HG03066 (cell line): ENCODE measurements around the gene LMF1.

ENCODE experiments used
- ATAC-seq: cut with Tn5 transposase; IDR thresholded peaks from one replicate; pipeline ENCODE4 v1.9.1; 2021; ENCODE audit warnings: low read depth; ENCODE audit not compliant: unreplicated experiment

Gene LMF1

DNA sequence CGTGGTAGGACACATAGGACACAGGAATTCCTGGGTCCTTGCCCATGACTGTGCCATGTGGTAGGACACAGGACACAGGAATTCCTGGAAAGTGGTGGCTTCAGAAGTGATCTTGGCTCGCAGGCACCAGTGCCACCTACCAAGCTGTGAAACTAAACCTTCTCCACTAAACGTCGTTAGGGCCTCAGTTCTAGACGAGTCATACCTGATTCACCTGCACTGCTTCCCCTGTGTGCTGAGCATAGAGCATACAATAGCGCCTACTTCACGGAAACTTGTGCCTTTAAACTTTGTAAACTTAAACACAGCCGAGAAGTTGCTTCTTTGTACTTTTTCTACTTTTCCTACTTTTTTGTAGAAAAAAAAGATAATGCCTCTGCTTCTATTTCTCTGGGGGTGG is 15.6 kb upstream of the LMF1 start:
- ATAC-seq = no peak

DNA sequence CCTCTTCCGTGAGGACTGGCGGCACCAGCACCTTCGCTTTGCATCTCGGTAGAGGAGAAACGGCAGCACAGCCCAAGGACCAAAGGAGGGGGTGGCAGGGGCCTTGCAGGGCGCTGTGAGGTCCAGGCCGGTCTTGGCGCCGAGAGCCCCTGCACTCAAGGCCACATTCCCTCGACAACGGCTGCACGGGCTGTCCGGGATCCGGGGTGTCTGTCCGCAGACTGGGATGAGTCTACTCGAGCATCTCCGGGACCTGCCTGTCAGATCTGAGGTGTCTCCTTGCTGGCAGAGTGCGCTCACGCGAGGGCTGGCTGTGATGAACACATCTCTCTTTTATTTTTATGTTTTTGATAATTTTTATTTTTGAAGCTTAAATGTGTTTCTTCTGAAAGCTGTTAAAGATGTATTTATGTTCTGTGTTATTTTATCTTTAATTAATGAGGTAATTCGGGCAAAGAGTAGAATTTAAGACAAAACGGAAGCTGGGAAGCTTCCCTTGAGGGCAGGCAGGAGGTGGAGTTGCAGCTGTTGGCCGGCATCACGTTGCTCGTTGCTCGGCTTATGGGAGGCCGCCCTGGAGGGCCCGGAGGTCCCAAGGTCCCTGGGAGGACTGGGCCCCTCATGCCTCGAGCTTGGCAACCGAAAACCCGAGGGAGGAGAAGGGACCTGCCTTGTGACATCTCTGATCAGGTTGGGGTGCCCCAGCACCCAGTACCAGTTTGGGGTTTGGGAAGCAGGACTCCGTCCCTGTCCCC is 15.0 kb upstream of the LMF1 start:
- no peak for ATAC-seq

DNA sequence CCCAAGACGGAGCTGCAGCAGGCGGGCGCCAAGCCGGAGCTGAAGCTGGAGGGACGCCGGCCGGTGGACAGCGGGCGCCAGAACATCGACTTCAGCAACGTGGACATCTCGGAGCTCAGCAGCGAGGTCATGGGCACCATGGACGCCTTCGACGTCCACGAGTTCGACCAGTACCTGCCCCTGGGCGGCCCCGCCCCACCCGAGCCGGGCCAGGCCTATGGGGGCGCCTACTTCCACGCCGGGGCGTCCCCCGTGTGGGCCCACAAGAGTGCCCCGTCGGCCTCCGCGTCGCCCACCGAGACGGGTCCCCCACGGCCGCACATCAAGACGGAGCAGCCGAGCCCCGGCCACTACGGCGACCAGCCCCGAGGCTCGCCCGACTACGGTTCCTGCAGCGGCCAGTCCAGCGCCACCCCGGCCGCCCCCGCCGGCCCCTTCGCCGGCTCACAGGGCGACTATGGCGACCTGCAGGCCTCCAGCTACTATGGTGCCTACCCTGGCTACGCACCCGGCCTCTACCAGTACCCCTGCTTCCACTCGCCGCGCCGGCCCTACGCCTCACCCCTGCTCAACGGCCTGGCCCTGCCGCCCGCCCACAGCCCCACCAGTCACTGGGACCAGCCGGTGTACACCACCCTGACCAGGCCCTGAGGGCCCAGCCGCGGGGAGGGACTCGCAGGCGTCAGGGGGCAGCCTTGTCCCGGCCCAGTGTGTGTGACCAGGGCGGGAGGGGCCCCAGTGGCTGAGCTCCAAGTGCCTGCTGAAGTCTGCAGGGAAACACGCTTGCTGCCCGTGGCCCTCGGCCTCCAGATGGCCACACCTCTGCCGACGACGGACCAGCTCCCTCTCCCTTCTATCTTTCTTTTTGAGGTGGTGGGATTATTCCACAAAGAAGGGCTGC is 14.2 kb upstream of the LMF1 start:
- no peak for ATAC-seq

DNA sequence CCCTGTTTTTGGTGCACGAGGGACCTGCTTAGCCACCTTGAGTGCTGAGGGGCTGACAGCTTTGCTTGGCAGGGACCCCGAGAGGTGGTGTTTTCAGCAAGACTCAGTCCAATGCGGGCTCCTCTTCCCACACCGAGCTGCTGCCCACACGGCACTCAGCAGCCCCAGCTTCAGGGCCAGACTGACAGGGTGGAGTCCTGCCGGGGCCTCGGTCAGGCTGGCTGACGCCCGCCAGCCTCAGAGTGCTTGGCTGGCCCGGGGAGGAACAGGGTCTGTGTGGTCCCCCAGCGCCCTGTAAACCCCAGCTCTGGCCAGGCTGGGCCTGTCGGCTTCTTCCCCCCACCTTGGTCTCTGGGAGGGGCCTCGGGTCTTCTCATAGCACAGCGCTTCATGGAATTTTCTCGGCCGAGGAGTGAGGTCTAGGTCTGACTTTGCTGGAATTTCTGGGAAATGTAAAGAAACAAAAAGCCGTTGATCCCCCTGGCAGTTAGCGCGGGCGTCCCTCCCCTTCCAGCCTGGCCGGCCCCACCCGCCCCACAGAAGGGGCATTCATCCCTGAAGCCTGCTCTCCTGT is 13.4 kb upstream of the LMF1 start:
- no peak for ATAC-seq

DNA sequence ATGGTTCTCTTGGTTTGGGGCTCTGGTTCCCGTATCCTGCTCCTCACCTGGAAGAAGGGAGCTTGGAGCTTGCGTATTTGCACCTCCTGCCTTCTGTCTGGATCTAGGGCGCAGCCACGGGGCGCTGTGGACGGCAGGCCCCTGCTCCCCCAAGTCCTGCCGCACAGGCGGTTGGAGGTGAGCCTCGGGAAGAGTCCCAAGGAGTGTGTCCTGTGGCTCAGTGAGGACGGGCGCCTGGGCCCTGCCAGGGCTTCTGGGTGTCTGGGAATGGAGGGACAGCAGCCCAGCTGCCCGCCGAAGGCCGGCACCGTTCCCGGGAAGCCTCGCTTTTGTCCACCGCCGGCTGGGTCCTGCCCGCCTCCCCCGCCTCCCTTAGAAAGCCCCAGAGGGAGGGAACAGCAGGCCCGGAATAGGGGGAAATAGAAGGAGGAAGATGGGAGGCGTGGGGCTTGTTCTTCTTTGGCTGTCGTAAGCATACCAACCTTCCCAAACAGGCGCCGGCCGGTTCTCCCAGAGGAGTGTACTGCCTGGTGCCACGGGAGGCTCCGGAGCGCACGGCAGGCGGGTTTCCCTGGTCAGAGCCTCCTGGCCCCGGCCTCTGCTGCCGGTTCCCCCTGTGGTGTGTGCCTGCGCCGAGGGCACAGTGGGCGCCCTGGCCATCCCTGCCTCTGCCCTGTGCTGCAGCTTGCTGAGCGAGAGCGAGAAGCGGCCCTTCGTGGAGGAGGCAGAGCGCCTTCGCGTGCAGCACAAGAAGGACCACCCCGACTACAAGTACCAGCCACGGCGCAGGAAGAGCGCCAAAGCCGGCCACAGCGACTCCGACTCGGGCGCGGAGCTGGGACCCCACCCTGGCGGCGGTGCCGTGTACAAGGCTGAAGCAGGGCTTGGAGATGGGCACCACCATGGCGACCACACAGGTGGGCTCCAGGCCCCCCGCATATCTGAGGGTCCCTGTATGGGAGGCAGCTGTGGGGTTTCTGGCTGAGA is 12.6 kb upstream of the LMF1 start:
- ATAC-seq = no peak

DNA sequence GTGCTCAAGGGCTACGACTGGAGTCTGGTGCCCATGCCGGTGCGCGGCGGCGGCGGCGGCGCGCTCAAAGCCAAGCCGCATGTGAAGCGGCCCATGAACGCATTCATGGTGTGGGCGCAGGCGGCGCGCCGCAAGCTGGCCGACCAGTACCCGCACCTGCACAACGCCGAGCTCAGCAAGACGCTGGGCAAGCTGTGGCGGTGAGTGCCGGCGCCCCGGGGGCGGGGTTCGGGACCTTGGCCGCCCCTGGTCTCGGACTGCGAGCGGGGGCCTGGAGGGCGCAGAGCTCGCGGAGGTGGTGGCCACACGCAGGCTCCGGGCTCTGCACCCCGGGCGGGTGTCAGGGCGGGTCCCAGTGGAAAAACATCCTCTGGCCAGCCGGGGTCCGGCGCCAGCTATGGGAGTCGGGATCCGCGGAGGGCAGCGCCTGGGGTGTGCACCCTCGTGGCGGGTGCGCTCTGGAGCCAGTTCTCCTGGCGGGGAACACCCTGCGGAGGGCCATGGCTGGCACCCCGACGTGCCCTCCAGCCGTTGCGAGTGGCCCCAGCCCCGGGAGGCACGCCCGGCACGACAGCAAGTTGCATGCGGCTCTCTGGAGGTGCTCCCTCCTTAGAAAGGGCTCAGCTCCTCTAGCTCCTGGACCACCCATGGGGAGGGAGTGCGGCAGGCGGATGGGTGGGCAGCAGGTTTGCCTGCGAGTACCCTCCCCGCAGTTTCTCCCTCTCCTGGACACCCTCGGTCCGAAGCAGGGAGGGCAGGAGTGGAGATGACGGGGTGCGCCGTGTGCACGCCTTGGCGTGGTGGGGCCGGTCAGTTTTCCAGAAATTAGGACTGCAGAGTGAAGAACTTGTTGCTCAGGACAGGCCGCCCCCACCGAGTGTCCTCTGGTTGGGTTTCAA is 11.6 kb upstream of the LMF1 start:
- ATAC-seq = no peak

DNA sequence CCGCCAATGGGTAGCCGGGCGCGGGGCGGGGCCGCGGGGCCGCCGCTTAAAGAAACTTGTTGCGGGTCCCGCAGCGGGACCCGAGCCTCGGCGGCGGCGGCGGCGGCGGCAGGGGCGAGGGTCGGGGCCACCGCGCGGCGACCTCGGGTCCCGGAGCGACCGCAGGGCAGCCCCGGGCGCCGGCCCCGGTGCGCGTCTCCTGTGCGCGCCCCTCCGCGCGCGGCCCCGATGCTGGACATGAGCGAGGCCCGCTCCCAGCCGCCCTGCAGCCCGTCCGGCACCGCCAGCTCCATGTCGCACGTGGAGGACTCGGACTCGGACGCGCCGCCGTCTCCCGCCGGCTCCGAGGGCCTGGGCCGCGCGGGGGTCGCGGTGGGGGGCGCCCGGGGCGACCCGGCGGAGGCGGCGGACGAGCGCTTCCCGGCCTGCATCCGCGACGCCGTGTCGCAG is 10.9 kb upstream of the LMF1 start, which contains the start of gene SOX8:
Gene SOX8, plus strand, starts transcription at position 76 of the 450 bp plus-strand sequence. Its CDS starts 153 bp downstream, at position 229.
- ATAC-seq = no peak

DNA sequence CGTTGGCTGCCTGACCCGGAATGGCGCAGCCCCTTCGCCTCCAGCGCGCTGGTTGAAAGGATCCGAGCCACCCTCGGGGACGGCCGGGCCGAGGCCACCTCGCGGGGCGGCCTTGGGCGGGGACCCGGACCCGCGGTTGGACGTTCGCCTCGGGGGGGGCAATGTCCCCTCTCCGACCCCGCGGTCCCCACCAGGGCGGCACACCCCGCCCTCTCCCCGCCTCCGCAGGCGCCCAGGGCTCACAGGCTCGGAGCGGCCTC is 9.7 kb upstream of the LMF1 start:
- no peak for ATAC-seq

DNA sequence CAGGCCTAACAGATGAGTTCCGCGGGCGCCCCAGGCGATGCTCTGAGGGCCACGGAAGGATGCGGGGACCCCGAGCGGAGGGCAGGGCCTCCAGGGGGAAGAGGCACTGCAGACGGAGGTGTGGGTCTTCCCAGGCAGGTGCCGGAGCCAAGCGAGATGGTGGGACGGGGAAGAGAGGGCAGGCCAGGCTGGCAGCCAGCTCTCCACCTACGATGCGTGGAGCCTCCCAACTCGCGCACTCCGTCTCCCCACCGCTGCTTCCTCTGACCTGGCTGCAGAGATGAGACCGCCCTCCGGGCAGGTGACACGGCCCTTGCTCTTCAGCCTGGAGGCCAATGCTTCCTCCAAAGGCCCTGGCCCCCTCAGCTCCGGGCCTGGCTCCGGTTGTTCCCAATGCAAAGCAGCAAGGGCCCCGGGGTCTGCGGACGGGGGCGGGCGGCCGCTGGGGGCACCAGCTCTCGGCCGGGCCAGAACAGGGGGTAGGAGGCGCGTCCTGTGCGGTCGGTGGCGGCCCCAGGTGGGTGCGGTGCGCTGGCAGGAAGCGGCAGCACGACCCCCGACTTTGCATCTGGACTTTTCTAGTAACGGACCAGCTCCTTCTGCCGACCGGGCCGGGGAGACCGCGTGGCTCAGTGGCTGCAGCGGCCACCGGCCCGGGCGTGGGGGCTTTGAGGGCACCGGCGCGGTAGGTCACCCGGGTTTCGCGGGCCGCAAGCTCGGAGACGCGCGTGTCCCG is 9.2 kb upstream of the LMF1 start:
- ATAC-seq = no peak

DNA sequence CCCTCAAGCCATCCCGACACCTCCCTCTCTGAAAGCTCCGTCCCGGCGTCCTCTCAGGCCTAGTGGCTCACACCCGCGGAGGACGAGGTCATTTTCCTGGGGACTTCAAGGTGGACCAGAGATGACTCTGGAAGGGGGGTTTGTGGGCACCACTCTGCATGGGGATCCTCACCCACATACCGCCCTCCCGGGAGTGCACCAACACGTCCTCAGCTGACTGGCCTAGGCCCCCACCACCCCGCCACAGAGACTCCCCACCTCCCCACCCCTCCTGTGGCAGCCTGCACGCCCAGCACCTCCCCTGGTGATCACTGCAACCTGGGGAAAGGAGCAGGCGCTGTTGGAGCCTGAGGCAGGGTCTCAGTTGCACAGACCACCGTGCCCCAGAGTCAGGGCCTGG is 8.4 kb upstream of the LMF1 start:
- ATAC-seq = no peak

DNA sequence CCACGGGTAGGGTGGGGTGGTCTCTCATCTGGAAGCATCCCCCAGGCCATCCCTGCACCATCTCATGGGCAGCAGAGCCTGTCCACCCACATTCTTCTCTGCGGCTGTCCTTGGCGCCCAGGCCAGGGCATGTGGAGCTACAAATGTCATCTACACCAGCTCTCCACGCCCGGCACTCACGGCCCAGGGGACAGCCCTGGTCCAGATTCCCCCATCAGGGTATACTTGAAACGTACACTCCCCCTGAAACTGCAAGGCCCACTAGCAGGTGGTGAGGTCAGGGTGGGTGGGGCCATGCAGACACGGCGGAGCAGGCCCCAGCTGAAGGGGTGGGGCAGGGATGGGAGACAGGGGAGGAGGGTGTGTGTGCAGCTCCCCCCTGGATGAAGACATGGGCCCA is 7.6 kb upstream of the LMF1 start:
- no peak for ATAC-seq

DNA sequence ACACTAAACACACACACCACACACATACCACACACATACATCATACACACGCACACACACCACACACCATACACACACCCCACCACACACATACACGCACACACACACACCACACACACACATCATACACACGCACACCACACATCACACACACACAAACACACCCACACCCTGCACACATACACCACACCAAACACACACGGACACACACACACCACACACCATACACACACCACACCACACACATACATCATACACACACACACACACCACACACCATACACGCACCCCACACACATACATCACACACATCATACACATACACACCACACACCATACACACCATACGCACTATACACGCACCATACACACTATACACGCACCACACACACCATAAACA is 7.1 kb upstream of the LMF1 start:
- no peak for ATAC-seq

DNA sequence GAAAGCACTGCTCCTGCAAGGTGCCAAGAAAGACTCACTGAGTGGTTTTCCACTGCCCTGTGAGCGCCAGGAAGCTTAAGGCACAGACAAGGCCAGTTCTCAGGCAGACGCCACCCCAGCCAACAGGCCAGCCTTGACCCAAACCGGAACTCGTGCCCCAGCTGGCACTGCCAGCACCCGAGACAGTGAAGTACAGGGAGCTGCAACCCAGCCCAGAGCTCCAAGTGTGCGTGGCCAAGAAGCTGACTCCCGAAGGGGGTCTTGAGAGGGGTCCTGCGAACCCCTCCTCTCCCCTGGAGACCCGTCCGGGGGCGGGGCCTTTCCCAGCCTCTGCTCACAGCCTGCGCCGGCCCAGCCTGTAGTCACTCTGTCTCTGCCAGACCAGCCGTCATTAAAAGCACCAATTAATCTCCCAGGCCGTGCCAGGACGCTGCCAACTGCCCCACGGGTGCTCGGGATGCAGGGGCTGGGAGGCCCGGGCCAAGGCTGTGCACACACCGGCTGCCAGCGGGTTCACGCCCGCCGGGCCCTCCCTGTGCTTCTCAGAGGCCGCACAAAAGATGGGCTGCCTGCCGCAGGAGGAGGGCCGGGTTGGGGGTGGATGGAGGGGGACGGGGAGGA is 6.4 kb upstream of the LMF1 start:
- no peak for ATAC-seq

DNA sequence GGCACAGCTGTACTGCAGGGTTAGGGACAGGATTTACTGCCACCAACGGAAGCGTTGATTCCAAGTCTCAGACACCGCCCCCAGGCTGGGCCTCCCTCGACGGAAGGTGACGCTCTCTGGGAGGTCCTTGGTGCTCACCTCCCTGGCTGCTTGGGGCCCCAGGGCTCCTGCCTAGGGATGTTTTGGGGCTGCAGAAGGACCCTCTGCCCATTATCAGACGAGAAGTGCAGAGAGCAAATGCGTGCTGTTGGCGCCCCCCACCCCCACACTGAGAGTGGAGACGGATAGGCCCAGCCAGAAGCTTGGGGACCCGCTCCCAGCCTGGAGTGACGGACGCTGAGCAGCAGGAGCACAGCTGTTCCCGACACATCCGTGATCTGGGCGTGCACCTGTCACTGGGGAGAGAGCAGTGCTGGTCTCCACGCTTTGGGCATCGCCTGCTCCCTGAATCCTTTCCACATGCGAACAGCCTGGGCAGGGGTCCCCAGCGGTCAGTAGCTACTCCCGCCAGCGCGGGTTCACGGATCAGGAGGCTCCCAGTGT is 5.7 kb upstream of the LMF1 start:
- ATAC-seq = no peak

DNA sequence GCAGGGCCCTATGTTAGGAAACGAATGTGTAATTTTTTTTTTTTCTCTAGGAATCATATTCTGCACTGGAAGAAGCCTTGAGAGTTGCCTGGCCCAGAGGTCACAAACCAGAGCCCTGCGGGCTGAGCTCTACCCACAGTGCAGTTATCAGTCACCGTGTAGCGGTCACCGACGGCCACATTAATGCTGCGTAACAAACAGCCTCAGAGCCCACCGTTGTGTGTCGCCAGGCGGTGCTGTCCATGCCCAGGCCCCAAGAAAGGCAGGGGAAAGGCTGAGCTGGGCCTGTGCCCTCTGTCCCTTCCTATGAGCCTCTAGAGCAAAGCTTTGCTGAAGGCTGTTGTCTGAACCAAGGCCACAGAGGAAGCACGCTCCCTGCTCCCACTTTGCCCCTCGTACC is 4.5 kb upstream of the LMF1 start:
- ATAC-seq = no peak

DNA sequence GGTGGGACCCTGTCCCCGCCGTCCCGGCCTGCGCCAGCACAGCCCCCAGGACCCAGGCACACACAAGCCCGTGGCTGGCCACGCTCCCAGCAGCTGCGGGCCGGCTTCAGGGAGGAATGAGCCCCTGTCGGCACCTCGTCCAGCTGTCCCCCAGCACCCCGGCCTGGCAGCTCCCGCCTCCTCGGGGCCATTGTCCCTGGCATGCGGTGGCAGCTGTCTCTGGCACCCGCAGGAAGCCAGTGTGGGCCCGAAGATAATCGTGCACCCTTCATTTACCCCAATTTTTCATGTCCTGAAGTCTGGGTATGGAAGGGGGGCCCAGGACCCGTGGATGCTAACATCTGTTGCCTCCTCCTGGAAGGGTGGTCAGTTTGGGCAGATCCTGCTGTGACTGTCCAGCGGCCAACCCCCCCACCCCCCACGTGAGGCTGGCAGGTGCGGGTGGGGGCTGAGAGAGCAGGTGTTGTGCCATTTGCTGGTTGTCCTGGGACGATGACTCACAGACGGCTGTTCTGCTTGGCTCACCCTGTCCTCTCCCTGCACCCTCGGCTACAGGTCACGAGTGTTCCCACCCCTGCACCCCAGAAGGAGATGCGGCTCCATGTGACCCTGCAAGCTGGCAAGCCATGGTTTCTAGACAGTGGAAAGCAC is 4.0 kb upstream of the LMF1 start:
- no peak for ATAC-seq

DNA sequence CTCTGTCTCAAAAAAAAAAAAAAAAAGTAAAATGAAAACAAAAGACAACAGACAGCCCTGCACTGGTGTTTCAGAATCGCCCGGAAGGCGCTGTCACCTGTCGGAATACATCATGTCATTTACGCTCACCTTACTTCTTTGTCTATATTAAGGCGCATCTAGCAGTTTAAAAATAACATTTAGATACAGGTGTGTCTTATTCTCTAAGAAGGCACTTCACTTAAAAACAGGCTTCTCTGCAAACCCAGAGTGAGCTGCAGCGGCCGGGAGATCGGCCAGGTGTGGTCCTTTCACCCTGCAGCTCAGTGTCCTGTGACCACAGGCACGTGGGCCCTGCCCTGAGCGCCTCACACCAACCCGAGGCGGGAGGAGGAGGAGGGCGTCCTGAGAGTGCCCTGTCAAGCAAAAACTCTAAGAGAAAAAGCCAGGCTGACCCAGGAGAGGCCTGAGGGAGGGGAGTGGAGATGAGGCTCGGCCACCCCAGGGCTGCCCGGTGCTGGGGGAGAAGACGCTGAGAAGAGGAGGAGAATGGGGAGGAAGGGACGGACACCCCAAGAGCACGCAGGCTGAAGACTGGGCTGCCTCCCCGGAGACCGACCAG is 3.3 kb upstream of the LMF1 start:
- no peak for ATAC-seq
